Fibroblast of lung (primary cell): ENCODE measurements around the gene CNTNAP4. TPM values are rescaled to one million over a fixed set of nuclear protein-coding genes. Genes with fewer than 3 reads are reported as not detected.

ENCODE experiments used
- DNase-seq, 2 donors: peaks; one replicate each; pipeline versions ENCODE4 v3.0.0 to v3.0.0-alpha.2; 2010; ENCODE audit warnings: low read depth in 2 of 2
- H2AFZ ChIP-seq: 2 replicates; pipeline ENCODE4 v1.5.1; 2012; ENCODE audit warnings: low read length, control low read depth, inconsistent platforms
- H3K27ac ChIP-seq: 2 replicates; pipeline ENCODE4 v1.5.1; 2011; ENCODE audit warnings: low read length, control low read depth; ENCODE audit not compliant: insufficient read depth
- H3K27me3 ChIP-seq: 2 replicates; pipeline ENCODE4 v1.5.1; 2011; ENCODE audit warnings: mild to moderate bottlenecking, low read length; ENCODE audit not compliant: control insufficient read depth, insufficient read depth
- H3K36me3 ChIP-seq: 2 replicates; pipeline ENCODE4 v1.5.1; 2011; ENCODE audit warnings: low read length; ENCODE audit not compliant: control insufficient read depth, insufficient read depth
- H3K4me1 ChIP-seq: 2 replicates; pipeline ENCODE4 v1.5.1; 2011; ENCODE audit warnings: low read length; ENCODE audit not compliant: control insufficient read depth, insufficient read depth; ENCODE audit errors: extremely low read depth
- H3K4me2 ChIP-seq: 2 replicates; pipeline ENCODE4 v1.5.1; 2011; ENCODE audit warnings: low read length, control low read depth; ENCODE audit not compliant: insufficient read depth; ENCODE audit errors: extremely low read depth
- H3K4me3 ChIP-seq, 4 experiments: fragments of 200-600 bp in 1 of 4; sonication (generic) in 1 of 4; replicated peaks in 1 of 4; 2 replicates each; pipeline ENCODE4 v1.5.1; 2011 to 2016; ENCODE audit warnings: low read length in 4 of 4, low read depth in 3 of 4, mild to moderate bottlenecking in 3 of 4, control low read depth in 2 of 4, inconsistent platforms in 1 of 4, mixed read lengths in 1 of 4; ENCODE audit not compliant: insufficient read depth in 1 of 4; ENCODE audit errors: control extremely low read depth in 1 of 4
- H3K79me2 ChIP-seq: 2 replicates; pipeline ENCODE4 v1.5.1; 2012; ENCODE audit warnings: mild to moderate bottlenecking, low read length, inconsistent platforms; ENCODE audit not compliant: control insufficient read depth, insufficient read depth
- H3K9ac ChIP-seq: 2 replicates; pipeline ENCODE4 v1.5.1; 2011; ENCODE audit warnings: mild to moderate bottlenecking, low read length, control low read depth; ENCODE audit not compliant: insufficient read depth
- H3K9me3 ChIP-seq: 2 replicates; pipeline ENCODE4 v1.5.1; 2012; ENCODE audit warnings: low read depth, low read length; ENCODE audit not compliant: control insufficient read depth, insufficient read depth
- H4K20me1 ChIP-seq: 2 replicates; pipeline ENCODE4 v1.5.1; 2011; ENCODE audit warnings: low read length; ENCODE audit not compliant: control insufficient read depth, insufficient read depth; ENCODE audit errors: extremely low read depth
- EZH2 ChIP-seq: IDR thresholded peaks from 2 replicates; pipeline ENCODE4 v1.5.1; 2012; ENCODE audit warnings: low read length, control low read depth, mild to moderate bottlenecking; ENCODE audit errors: missing control alignments
- polyA plus RNA-seq, 2 donors: library from polyadenylated mRNA; depleted of rRNA in 1 of 2; stranded (reverse) in 1 of 2; unstranded in 1 of 2; fragments of >200 nt; gene quantifications; 2 replicates each; pipeline ENCODE4 v1.2.1, GENCODE V29; 2011 to 2012; ENCODE audit warnings: missing spikeins in 1 of 2
- total RNA-seq: library from RNA; depleted of rRNA; stranded (reverse); fragments of >200 nt; gene quantifications from 2 replicates; pipeline ENCODE4 v1.2.1, GENCODE V29; 2014
- TF ChIP-seq, protein P1 (sequence below), 2 donors: IDR thresholded peaks in 1 of 2; conservative IDR thresholded peaks in 1 of 2; 1 replicate in 1 of 2; 2 replicates in 1 of 2; pipeline ENCODE4 v1.5.1; 2011 to 2012; ENCODE audit warnings: low read length in 2 of 2, control low read depth in 1 of 2, inconsistent platforms in 1 of 2, low read depth in 1 of 2, mild to moderate bottlenecking in 1 of 2

CNTNAP4 gene
- total and polyA plus RNA-seq, 2 donors (not counting 1 experiment from before 2014, with no cell fraction given): not detected

DNA sequence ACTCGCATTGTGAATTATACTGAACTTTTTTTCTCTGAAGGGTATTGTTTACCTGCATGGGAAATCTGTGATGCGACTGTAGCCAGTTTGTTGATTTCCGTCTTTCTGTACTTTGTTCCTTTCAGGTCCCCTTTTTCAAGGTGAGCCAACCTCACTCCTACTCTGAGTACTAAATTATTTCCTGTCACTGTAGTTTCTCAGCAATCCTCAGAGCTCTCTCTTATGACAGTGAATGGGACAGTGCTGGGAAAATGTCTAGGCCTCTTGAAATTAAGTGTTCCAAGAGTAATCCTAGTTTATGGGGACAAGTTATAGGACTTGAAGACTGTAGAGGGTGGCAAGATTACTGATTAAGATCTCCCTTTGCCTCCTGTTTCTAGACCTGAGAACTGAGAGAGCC is 167.6 kb downstream of the CNTNAP4 start:
- no peaks in the 10 kb centered on the region for H3K27me3 ChIP-seq
- TF ChIP-seq, protein P1, sequence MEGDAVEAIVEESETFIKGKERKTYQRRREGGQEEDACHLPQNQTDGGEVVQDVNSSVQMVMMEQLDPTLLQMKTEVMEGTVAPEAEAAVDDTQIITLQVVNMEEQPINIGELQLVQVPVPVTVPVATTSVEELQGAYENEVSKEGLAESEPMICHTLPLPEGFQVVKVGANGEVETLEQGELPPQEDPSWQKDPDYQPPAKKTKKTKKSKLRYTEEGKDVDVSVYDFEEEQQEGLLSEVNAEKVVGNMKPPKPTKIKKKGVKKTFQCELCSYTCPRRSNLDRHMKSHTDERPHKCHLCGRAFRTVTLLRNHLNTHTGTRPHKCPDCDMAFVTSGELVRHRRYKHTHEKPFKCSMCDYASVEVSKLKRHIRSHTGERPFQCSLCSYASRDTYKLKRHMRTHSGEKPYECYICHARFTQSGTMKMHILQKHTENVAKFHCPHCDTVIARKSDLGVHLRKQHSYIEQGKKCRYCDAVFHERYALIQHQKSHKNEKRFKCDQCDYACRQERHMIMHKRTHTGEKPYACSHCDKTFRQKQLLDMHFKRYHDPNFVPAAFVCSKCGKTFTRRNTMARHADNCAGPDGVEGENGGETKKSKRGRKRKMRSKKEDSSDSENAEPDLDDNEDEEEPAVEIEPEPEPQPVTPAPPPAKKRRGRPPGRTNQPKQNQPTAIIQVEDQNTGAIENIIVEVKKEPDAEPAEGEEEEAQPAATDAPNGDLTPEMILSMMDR (conservative IDR thresholded peaks at IDR 0.05 in 1 of 2, IDR thresholded peaks at IDR 0.05 in 1 of 2; ENCODE audit: low read depth in 1 of 2, low read length in 2 of 2): no peak
- TF ChIP-seq EZH2: no peak
- no peaks in the 10 kb centered on the region for H3K9me3 ChIP-seq
- no peaks in the 10 kb centered on the region for H3K79me2 ChIP-seq
- no peak overlapping the region for H3K4me3 ChIP-seq
- no peak overlapping the region for H3K9ac ChIP-seq
- H3K27ac ChIP-seq: no peak overlapping the region
- H3K36me3 ChIP-seq: no peaks in the 10 kb centered on the region
- H3K4me2 ChIP-seq: no peak overlapping the region
- H2AFZ ChIP-seq: no peak overlapping the region
- no peak for DNase-seq
- H3K4me1 ChIP-seq: no peaks in the 10 kb centered on the region
- H4K20me1 ChIP-seq: no peaks in the 10 kb centered on the region

DNA sequence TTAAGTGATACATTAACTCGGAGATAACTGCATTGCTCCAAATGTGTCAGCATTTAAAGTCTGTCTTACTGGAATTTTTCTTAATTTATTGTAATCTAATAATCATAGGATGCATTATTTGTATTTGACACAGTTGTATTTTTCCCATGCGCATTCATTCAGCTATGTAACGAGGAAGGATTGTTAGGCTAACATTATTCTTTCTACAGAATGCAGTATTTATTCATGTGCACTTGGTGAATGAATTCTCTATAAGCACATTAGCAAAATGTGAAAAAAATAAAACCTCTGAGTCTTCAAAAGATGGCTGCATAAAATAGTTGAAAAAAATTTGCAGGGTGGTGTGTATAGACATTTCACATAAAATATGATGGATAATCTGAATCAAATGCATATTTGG is 168.6 kb downstream of the CNTNAP4 start:
- Histone ChIP-seq H2AFZ (no peak overlapping the region), H3K9ac (no peak overlapping the region), H4K20me1 (no peaks in the 10 kb centered on the region), H3K9me3 (no peaks in the 10 kb centered on the region), H3K27ac (no peak overlapping the region), H3K36me3 (no peaks in the 10 kb centered on the region), H3K4me3 (no peak overlapping the region), H3K79me2 (no peaks in the 10 kb centered on the region), H3K4me1 (no peaks in the 10 kb centered on the region), H3K27me3 (no peaks in the 10 kb centered on the region), H3K4me2 (no peak overlapping the region)
- TF ChIP-seq EZH2: no peak
- TF ChIP-seq, protein P1 (conservative IDR thresholded peaks at IDR 0.05 in 1 of 2, IDR thresholded peaks at IDR 0.05 in 1 of 2; ENCODE audit: low read depth in 1 of 2, low read length in 2 of 2): no peak
- DNase-seq: no peak

DNA sequence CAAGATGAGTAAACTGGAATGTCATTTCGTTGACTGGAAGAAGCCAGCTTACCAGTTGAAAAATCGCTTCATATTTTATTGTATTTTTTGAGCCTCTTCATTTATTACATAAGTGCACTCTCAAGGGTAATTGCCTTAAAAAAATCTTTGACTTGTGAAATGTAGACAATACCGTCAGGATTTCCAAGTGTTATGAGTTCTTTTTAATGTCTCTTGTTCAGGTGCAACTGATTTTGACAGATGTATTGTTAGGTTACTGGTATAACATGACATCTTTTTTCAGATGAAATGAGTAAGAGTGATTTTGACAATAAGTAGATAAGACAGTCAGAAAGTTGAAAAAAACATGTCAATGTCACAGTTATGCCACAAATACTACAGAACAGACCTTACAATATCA is 169.1 kb downstream of the CNTNAP4 start:
- Histone ChIP-seq H4K20me1 (no peaks in the 10 kb centered on the region), H3K27ac (no peak overlapping the region), H2AFZ (no peak overlapping the region), H3K9me3 (no peaks in the 10 kb centered on the region), H3K4me2 (no peak overlapping the region), H3K79me2 (no peaks in the 10 kb centered on the region), H3K4me1 (no peaks in the 10 kb centered on the region), H3K4me3 (no peak overlapping the region), H3K9ac (no peak overlapping the region), H3K36me3 (no peaks in the 10 kb centered on the region), H3K27me3 (no peaks in the 10 kb centered on the region)
- TF ChIP-seq, protein P1 (conservative IDR thresholded peaks at IDR 0.05 in 1 of 2, IDR thresholded peaks at IDR 0.05 in 1 of 2; ENCODE audit: low read depth in 1 of 2, low read length in 2 of 2): no peak
- no peak for TF ChIP-seq EZH2
- no peak for DNase-seq
